Parathyroid adenoma (tissue), 2 donors: ENCODE measurements around the gene OTOP3.

Experiments used
- H2AFZ ChIP-seq: fragments of 300-600 bp; sonication (generic); one replicate; pipeline ENCODE4 v1.7.0; 2017; ENCODE audit warnings: antibody characterized with exemption, mild to moderate bottlenecking
- H3K27ac ChIP-seq: fragments of 300-600 bp; sonication (generic); one replicate; pipeline ENCODE4 v1.7.0; 2017
- H3K27me3 ChIP-seq: fragments of 300-600 bp; sonication (generic); one replicate; pipeline ENCODE4 v1.7.0; 2017; ENCODE audit warnings: low read length; ENCODE audit not compliant: control insufficient read depth, insufficient read depth
- H3K36me3 ChIP-seq: fragments of 300-600 bp; sonication (generic); one replicate; pipeline ENCODE4 v1.7.0; 2017; ENCODE audit warnings: low read length; ENCODE audit not compliant: control insufficient read depth, insufficient read depth
- H3K4me1 ChIP-seq: fragments of 300-600 bp; sonication (generic); one replicate; pipeline ENCODE4 v1.7.0; 2017; ENCODE audit warnings: control low read depth
- H3K4me2 ChIP-seq: fragments of 300-600 bp; sonication (generic); one replicate; pipeline ENCODE4 v1.7.0; 2017; ENCODE audit warnings: low read length
- H3K4me3 ChIP-seq: fragments of 300-600 bp; sonication (generic); one replicate; pipeline ENCODE4 v1.7.0; 2017; ENCODE audit warnings: low read depth, low read length
- H3K79me2 ChIP-seq: fragments of 300-600 bp; sonication (generic); one replicate; pipeline ENCODE4 v1.7.0; 2017; ENCODE audit warnings: control low read depth
- H3K9ac ChIP-seq: fragments of 300-600 bp; sonication (generic); one replicate; pipeline ENCODE4 v1.7.0; 2017; ENCODE audit warnings: mild to moderate bottlenecking
- H3K9me3 ChIP-seq: fragments of 300-600 bp; sonication (generic); one replicate; pipeline ENCODE4 v1.7.0; 2017; ENCODE audit warnings: low read length; ENCODE audit not compliant: control insufficient read depth
- CTCF ChIP-seq: fragments of 300-600 bp; sonication (generic); IDR thresholded peaks from one replicate; pipeline ENCODE4 v1.7.0; 2017; ENCODE audit warnings: antibody characterized with exemption, mild to moderate bottlenecking
- donor health status: primary hyperparathyroidism.

The OTOP3 gene

GRCh38 chr17:74962622-74963394 is 27.1 kb downstream of the OTOP3 start:
- Histone ChIP-seq H3K4me3 (no peak overlapping the region), H3K9ac (no peak overlapping the region), H3K4me2 (no peak overlapping the region), H3K27ac (no peak overlapping the region), H3K36me3 (no peaks in the 10 kb centered on the region), H3K27me3 (no peaks in the 10 kb centered on the region), H3K9me3 (no peaks in the 10 kb centered on the region), H3K79me2 (no peaks in the 10 kb centered on the region), H3K4me1 (no peaks in the 10 kb centered on the region), H2AFZ (no peak overlapping the region)
- TF ChIP-seq CTCF, result no peak

GRCh38 chr17:74963656-74964055 is 28.0 kb downstream of the OTOP3 start:
- no peak overlapping the region for H3K9ac ChIP-seq

GRCh38 chr17:74964246-74964761 is 28.6 kb downstream of the OTOP3 start:
- H2AFZ ChIP-seq, result no peak overlapping the region
- no peak overlapping the region for H3K4me3 ChIP-seq
- no peaks in the 10 kb centered on the region for H3K79me2 ChIP-seq

More at GRCh38 chr17:74963656-74964055, 28.0 kb downstream of the OTOP3 start:
- no peaks in the 10 kb centered on the region for H3K27me3 ChIP-seq
- no peak overlapping the region for H2AFZ ChIP-seq
- no peaks in the 10 kb centered on the region for H3K9me3 ChIP-seq
- TF ChIP-seq CTCF, result no peak
- H3K27ac ChIP-seq, result no peak overlapping the region
- no peaks in the 10 kb centered on the region for H3K4me1 ChIP-seq
- H3K79me2 ChIP-seq, result no peaks in the 10 kb centered on the region
- no peaks in the 10 kb centered on the region for H3K36me3 ChIP-seq
- no peak overlapping the region for H3K4me2 ChIP-seq
- H3K4me3 ChIP-seq, result no peak overlapping the region

GRCh38 chr17:74964988-74965622 is 29.4 kb downstream of the OTOP3 start:
- Histone ChIP-seq H3K79me2 (no peaks in the 10 kb centered on the region), H3K9ac (no peak overlapping the region), H3K4me2 (no peak overlapping the region), H3K9me3 (no peaks in the 10 kb centered on the region), H3K27me3 (no peaks in the 10 kb centered on the region), H3K4me3 (no peak overlapping the region), H3K4me1 (no peaks in the 10 kb centered on the region), H3K36me3 (no peaks in the 10 kb centered on the region), H2AFZ (no peak overlapping the region), H3K27ac (no peak overlapping the region)
- TF ChIP-seq CTCF, result no peak

More at GRCh38 chr17:74964246-74964761, 28.6 kb downstream of the OTOP3 start:
- TF ChIP-seq CTCF, result no peak
- H3K4me2 ChIP-seq, result no peak overlapping the region
- no peak overlapping the region for H3K9ac ChIP-seq
- H3K9me3 ChIP-seq, result no peaks in the 10 kb centered on the region
- no peaks in the 10 kb centered on the region for H3K36me3 ChIP-seq
- no peaks in the 10 kb centered on the region for H3K4me1 ChIP-seq
- no peaks in the 10 kb centered on the region for H3K27me3 ChIP-seq
- no peak overlapping the region for H3K27ac ChIP-seq
